Keratinocyte (primary cell): ENCODE results near the gene ATP5F1D. TPM values are rescaled to one million over a fixed set of nuclear protein-coding genes. Genes with fewer than 3 reads are reported as not detected.

ENCODE experiments used
- DNase-seq: peaks from one replicate; pipeline ENCODE4 v3.0.0-alpha.2; 2011; ENCODE audit warnings: low read depth, missing footprints, low spot score
- FAIRE-seq: peaks from 2 replicates; lab custom pipeline; 2011; peaks lifted over from hg19 to GRCh38; lab: Jason Lieb, UNC
- H2AFZ ChIP-seq: 2 replicates; pipeline ENCODE4 v1.6.0; 2012; ENCODE audit warnings: low read length, control low read depth, inconsistent platforms; ENCODE audit not compliant: control insufficient read depth
- H3K27ac ChIP-seq: 2 replicates; pipeline ENCODE4 v1.5.1; 2011; ENCODE audit warnings: low read length; ENCODE audit not compliant: control insufficient read depth, insufficient read depth
- H3K27me3 ChIP-seq: 3 replicates; pipeline ENCODE4 v1.6.0; 2011; ENCODE audit warnings: low read length; ENCODE audit not compliant: control insufficient read depth, insufficient read depth; ENCODE audit errors: extremely low read depth
- H3K36me3 ChIP-seq, 2 experiments: 2 replicates in 1 of 2; 3 replicates in 1 of 2; pipeline ENCODE4 v1.5.1; 2011; ENCODE audit warnings: low read length in 2 of 2, mild to moderate bottlenecking in 1 of 2; ENCODE audit not compliant: control insufficient read depth in 2 of 2, insufficient read depth in 2 of 2; ENCODE audit errors: extremely low read depth in 1 of 2
- H3K4me1 ChIP-seq: 3 replicates; pipeline ENCODE4 v1.5.1; 2011; ENCODE audit warnings: low read length; ENCODE audit not compliant: control insufficient read depth, insufficient read depth; ENCODE audit errors: extremely low read depth
- H3K4me2 ChIP-seq: 3 replicates; pipeline ENCODE4 v1.6.0; 2011; ENCODE audit warnings: low read depth, low read length; ENCODE audit not compliant: control insufficient read depth, insufficient read depth; ENCODE audit errors: extremely low read depth
- H3K4me3 ChIP-seq, 3 experiments: fragments of 200-600 bp in 1 of 3; sonication (generic) in 1 of 3; 2 replicates in 2 of 3; 3 replicates in 1 of 3; pipeline ENCODE4 v1.5.1; 2011 to 2016; ENCODE audit warnings: low read length in 3 of 3, mild to moderate bottlenecking in 3 of 3, control low read depth in 2 of 3, inconsistent platforms in 1 of 3, low read depth in 1 of 3, mixed read lengths in 1 of 3, mixed run types in 1 of 3, moderate library complexity in 1 of 3; ENCODE audit not compliant: control insufficient read depth in 2 of 3, insufficient read depth in 2 of 3; ENCODE audit errors: extremely low read depth in 1 of 3
- H3K79me2 ChIP-seq: 2 replicates; pipeline ENCODE4 v1.6.0; 2012; ENCODE audit warnings: low read length; ENCODE audit not compliant: control insufficient read depth, insufficient read depth
- H3K9ac ChIP-seq: 3 replicates; pipeline ENCODE4 v1.6.0; 2011; ENCODE audit warnings: low read length; ENCODE audit not compliant: control insufficient read depth, insufficient read depth; ENCODE audit errors: extremely low read depth
- H3K9me1 ChIP-seq: 3 replicates; pipeline ENCODE4 v1.6.0; 2011; ENCODE audit warnings: low read length; ENCODE audit not compliant: control insufficient read depth, insufficient read depth; ENCODE audit errors: extremely low read depth
- H3K9me3 ChIP-seq: 2 replicates; pipeline ENCODE4 v1.5.1; 2012; ENCODE audit warnings: low read depth, low read length; ENCODE audit not compliant: control insufficient read depth
- H4K20me1 ChIP-seq: 3 replicates; pipeline ENCODE4 v1.6.0; 2011; ENCODE audit warnings: low read length; ENCODE audit not compliant: control insufficient read depth, insufficient read depth; ENCODE audit errors: extremely low read depth
- CTCF ChIP-seq, 3 experiments: IDR thresholded peaks in 1 of 3; conservative IDR thresholded peaks in 1 of 3; optimal IDR thresholded peaks in 1 of 3; 2 replicates in 2 of 3; 3 replicates in 1 of 3; pipeline versions ENCODE3 to v1.5.1; 2011; ENCODE audit warnings: low read length in 3 of 3, mild to moderate bottlenecking in 3 of 3, moderate library complexity in 2 of 3, control low read depth in 1 of 3, inconsistent platforms in 1 of 3; ENCODE audit not compliant: insufficient read depth in 2 of 3; ENCODE audit errors: extremely low read depth in 1 of 3
- EZH2 ChIP-seq: IDR thresholded peaks from one replicate; pipeline ENCODE4 v1.6.1; 2012; ENCODE audit warnings: inconsistent platforms, mild to moderate bottlenecking, low read length, moderate library complexity
- dilution Hi-C: fragments of 300-500 bp; cut with MboI; formaldehyde crosslinking; loops from one replicate; pipeline ENCODE4 v1.7.0; 2020; ENCODE audit warnings: low sequenced_read_pairs; ENCODE audit not compliant: extremely low pct_ligation_motif_present
- polyA plus RNA-seq, 5 experiments: library from polyadenylated mRNA; depleted of rRNA in 3 of 5; stranded (reverse) in 3 of 5; stranded (forward) in 1 of 5; unstranded in 1 of 5; fragments of >200 nt; gene quantifications; 1 replicate in 1 of 5; 2 replicates in 3 of 5; 3 replicates in 1 of 5; pipeline versions ENCODE4 v1.2.1 to v1.2.3, GENCODE V29; 2011 to 2012; ENCODE audit warnings: missing spikeins in 2 of 5, low read depth in 1 of 5, low replicate concordance in 1 of 5

ATP5F1D gene
- polyA plus RNA-seq, 1 donor (not counting 4 experiments of a cell fraction or from before 2014, with no cell fraction given), result 51.3 TPM

GRCh38 chr19:1247748-1248138, 6.2 kb downstream of the ATP5F1D start:
- Histone ChIP-seq H3K27ac (no peak overlapping the region), H3K36me3 (peaks cover 1 to 5% of the 10 kb centered on the region in 2 experiments), H3K4me3 (no peak overlapping the region), H3K4me2 (no peak overlapping the region), H3K4me1 (peaks cover 17% of the 10 kb centered on the region), H3K9me1 (no peaks in the 10 kb centered on the region), H2AFZ (no peak overlapping the region), H3K9ac (no peak overlapping the region), H3K79me2 (peaks cover 31% of the 10 kb centered on the region), H3K9me3 (no peaks in the 10 kb centered on the region), H3K27me3 (no peaks in the 10 kb centered on the region), H4K20me1 (no peaks in the 10 kb centered on the region)
- dilution Hi-C loops, result no loop called here
- DNase-seq (no peak), FAIRE-seq (no peak)
- TF ChIP-seq CTCF (optimal IDR thresholded peaks at IDR 0.05 in 1 of 3, IDR thresholded peaks at IDR 0.05 in 1 of 3, conservative IDR thresholded peaks at IDR 0.05 in 1 of 3; ENCODE audit: extremely low read depth in 1 of 3, insufficient read depth in 2 of 3, low read length in 3 of 3) (no peak), EZH2 (no peak)

GRCh38 chr19:1248139-1248785, 6.7 kb downstream of the ATP5F1D start, which contains the start of gene MIDN:
MIDN (plus strand) TSS chr19:1248583; CDS start chr19:1250297, 1,714 bp downstream.
- H3K9me1 ChIP-seq, result no peaks in the 10 kb centered on the region
- dilution Hi-C loops, result no loop called here
- DNase-seq, result no peak
- H3K27ac ChIP-seq, result peak within 1 kb of the TSS; percentile 76
- peak within 1 kb of the TSS; percentile 52 to 85 (median 59) for H3K4me3 ChIP-seq
- H4K20me1 ChIP-seq, result no peaks in the 10 kb centered on the region
- H3K4me2 ChIP-seq, result peak within 1 kb of the TSS; percentile 16
- peak within 1 kb of the TSS; percentile 80 for H3K9ac ChIP-seq
- H2AFZ ChIP-seq, result no peak within 1 kb of the TSS
- no peaks in the 10 kb centered on the region for H3K27me3 ChIP-seq
- peaks cover 17% of the 10 kb centered on the region for H3K4me1 ChIP-seq
- TF ChIP-seq EZH2, result no peak
- peak in 1 of 3 experiments; percentile 42 for TF ChIP-seq CTCF (optimal IDR thresholded peaks at IDR 0.05 in 1 of 3, IDR thresholded peaks at IDR 0.05 in 1 of 3, conservative IDR thresholded peaks at IDR 0.05 in 1 of 3; ENCODE audit: extremely low read depth in 1 of 3, insufficient read depth in 2 of 3, low read length in 3 of 3)
- peaks cover 1 to 5% of the 10 kb centered on the region in 2 experiments for H3K36me3 ChIP-seq
- no peak for FAIRE-seq
- peaks cover 27% of the 10 kb centered on the region for H3K79me2 ChIP-seq
- H3K9me3 ChIP-seq, result no peaks in the 10 kb centered on the region
